HepG2 (cell line): ENCODE data around the gene GPR162. TPM values are rescaled to one million over a fixed set of nuclear protein-coding genes. Genes with fewer than 3 reads are reported as not detected.
A peak's percentile ranks its signal among the peaks of the same experiment; 100 is the strongest.

Source experiments
- KDM1A ChIP-seq: IDR thresholded peaks from 2 replicates; pipeline ENCODE4 v1.6.1; 2016; ENCODE audit warnings: missing compliant biosample characterization
- KDM3A ChIP-seq: IDR thresholded peaks from 2 replicates; pipeline ENCODE4 v1.6.1; 2018; ENCODE audit warnings: low read depth, missing compliant biosample characterization
- PATZ1 ChIP-seq: sonication (generic); formaldehyde crosslinking; IDR thresholded peaks from 2 replicates; pipeline ENCODE4 v1.4.0; 2020; ENCODE audit warnings: missing genetic modification reagents
- PCBP1 ChIP-seq: fragments of 200-400 bp; formaldehyde crosslinking; IDR thresholded peaks from 2 replicates; pipeline ENCODE4 v1.6.1; 2017; ENCODE audit warnings: mild to moderate bottlenecking, low read depth, low read length, borderline replicate concordance
- PRDM10 ChIP-seq: sonication (generic); formaldehyde crosslinking; IDR thresholded peaks from 2 replicates; pipeline ENCODE4 v1.4.0; 2020; ENCODE audit warnings: low read depth, missing genetic modification reagents
- SKIL ChIP-seq: sonication (generic); formaldehyde crosslinking; IDR thresholded peaks from 2 replicates; pipeline ENCODE4 v1.8.0; 2022; ENCODE audit warnings: missing genetic modification reagents, mild to moderate bottlenecking, moderate library complexity, borderline replicate concordance
- TFE3 ChIP-seq: IDR thresholded peaks from 2 replicates; pipeline ENCODE4 v1.6.1; 2016
- ZNF205 ChIP-seq: IDR thresholded peaks from 2 replicates; pipeline ENCODE4 v1.6.1; 2018; ENCODE audit warnings: missing biosample characterization, missing genetic modification reagents
- ZNF232 ChIP-seq: sonication (generic); formaldehyde crosslinking; IDR thresholded peaks from 2 replicates; pipeline ENCODE4 v1.4.0; 2020; ENCODE audit warnings: missing genetic modification reagents, borderline replicate concordance
- ZNF431 ChIP-seq: sonication (generic); formaldehyde crosslinking; IDR thresholded peaks from 2 replicates; pipeline ENCODE4 v1.9.0; 2022; ENCODE audit warnings: missing genetic modification reagents, low read depth, mild to moderate bottlenecking, borderline replicate concordance
- ZNF883 ChIP-seq: sonication (generic); formaldehyde crosslinking; IDR thresholded peaks from 2 replicates; pipeline ENCODE4 v1.5.1; 2020; ENCODE audit warnings: mild to moderate bottlenecking, missing genetic modification reagents; ENCODE audit errors: not compliant biosample characterization
- ZSCAN5A ChIP-seq: sonication (generic); formaldehyde crosslinking; IDR thresholded peaks from 2 replicates; pipeline ENCODE4 v1.8.0; 2022; ENCODE audit warnings: mild to moderate bottlenecking, missing genetic modification reagents, borderline replicate concordance
- polyA plus RNA-seq, 8 experiments: library from polyadenylated mRNA; depleted of rRNA in 3 of 8; stranded (reverse) in 7 of 8; unstranded in 1 of 8; fragments of >200 nt; fragmentation: Illumina TruSeq in 4 of 8; extraction: Trizol in 4 of 8; gene quantifications; 2 replicates each; pipeline versions ENCODE4 v1.2.1 to v1.2.3, GENCODE V29; 2011 to 2016; ENCODE audit warnings: low read depth in 4 of 8, missing spikeins in 1 of 8, mixed read lengths in 1 of 8; ENCODE audit not compliant: insufficient read depth in 1 of 8
- total RNA-seq, 5 experiments: library from RNA; depleted of rRNA; stranded (reverse); fragments of >200 nt; fragmentation: Illumina TruSeq; extraction: Trizol; gene quantifications; 2 replicates each; pipeline ENCODE4 v1.2.3, GENCODE V29; 2016; ENCODE audit warnings: low read depth in 1 of 5

Gene GPR162
- total and polyA plus RNA-seq, 2 of the 13 experiments (the other 11 are each of a cell fraction or from before 2014, with no cell fraction given), result 0.08 TPM; not detected in 1

- TF ChIP-seq PRDM10 (CRISPR knock-in tag) (peak; percentile 74; the same call in 1 of the 2 replicates), ZSCAN5A (CRISPR knock-in tag) (0 out of 2 replicates have a peak, but pooled peaks have one; percentile 41), ZNF232 (CRISPR knock-in tag) (no peak), PATZ1 (peak; percentile 88), ZNF205 (peak; percentile 64; the same call in 1 of the 2 replicates), ZNF431 (peak; percentile 83), KDM3A (CRISPR knock-in tag) (peak; percentile 97), TFE3 (CRISPR knock-in tag) (0 out of 2 replicates have a peak, but pooled peaks have one; percentile 34), SKIL (CRISPR knock-in tag) (peak; percentile 80), ZNF883 (CRISPR knock-in tag) (no peak), PCBP1 (0 out of 2 replicates have a peak, but pooled peaks have one; percentile 52), KDM1A (CRISPR knock-in tag) (no peak)
These were observed 42.8 kb upstream of the GPR162 start (continued) for GRCh38 chr12:6778574-6779550.
